ENCODE data around the gene B3GNT5.

B3GNT5 gene, protein sequence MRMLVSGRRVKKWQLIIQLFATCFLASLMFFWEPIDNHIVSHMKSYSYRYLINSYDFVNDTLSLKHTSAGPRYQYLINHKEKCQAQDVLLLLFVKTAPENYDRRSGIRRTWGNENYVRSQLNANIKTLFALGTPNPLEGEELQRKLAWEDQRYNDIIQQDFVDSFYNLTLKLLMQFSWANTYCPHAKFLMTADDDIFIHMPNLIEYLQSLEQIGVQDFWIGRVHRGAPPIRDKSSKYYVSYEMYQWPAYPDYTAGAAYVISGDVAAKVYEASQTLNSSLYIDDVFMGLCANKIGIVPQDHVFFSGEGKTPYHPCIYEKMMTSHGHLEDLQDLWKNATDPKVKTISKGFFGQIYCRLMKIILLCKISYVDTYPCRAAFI

DNA sequence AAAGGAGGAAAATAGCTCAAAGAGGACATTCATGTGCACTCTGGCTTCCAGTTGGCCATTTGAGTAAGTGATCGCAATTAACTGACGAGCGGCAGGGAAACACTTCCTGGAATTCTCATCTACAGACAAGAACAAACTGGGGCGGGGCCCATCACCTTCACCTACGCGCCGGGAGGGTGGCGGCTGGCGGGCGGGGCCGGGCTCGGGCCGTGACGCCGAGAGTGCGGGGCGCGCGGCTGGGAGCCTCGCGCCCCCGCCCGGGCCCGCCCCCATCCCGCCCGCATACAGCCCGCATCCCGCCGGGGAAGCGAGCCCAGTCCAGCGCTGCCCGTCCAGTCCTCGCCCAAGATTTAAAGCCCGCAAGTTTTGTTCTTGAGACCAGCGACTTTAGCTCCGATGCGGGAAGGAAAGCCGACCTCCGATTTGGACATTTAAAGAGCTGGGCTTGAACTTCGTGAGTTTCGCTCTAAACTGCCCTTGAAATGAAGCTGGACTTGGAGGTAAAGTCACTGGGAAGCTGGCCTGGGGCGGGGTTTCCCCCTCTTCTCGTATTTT is at the start of gene B3GNT5:
TSS of gene B3GNT5 (plus strand) at position 281 of the 555 bp plus-strand sequence. CDS start 16,546 bp downstream, outside the sequence.
- Histone ChIP-seq H3K36me3 (replicated peaks; ENCODE audit: low read depth, low read length) (no peaks in the 10 kb centered on the region), H3K4me3 (ENCODE audit: low read length) (no peak within 1 kb of the TSS), H4K20me1 (ENCODE audit: insufficient read depth, low read length) (no peaks in the 10 kb centered on the region), H3K4me1 (ENCODE audit: low read length) (no peaks in the 10 kb centered on the region), H2AFZ (ENCODE audit: low read depth, low read length) (no peak within 1 kb of the TSS), H3K27ac (ENCODE audit: low read length) (no peak within 1 kb of the TSS), H3K79me2 (ENCODE audit: low read length) (no peaks in the 10 kb centered on the region), H3K9me3 (ENCODE audit: insufficient read depth, low read length) (no peaks in the 10 kb centered on the region), H3K27me3 (ENCODE audit: low read depth, low read length) (no peaks in the 10 kb centered on the region), H3K4me2 (ENCODE audit: low read length) (no peak within 1 kb of the TSS), H3K9ac (ENCODE audit: low read length) (no peak within 1 kb of the TSS)
- TF ChIP-seq, protein P1, sequence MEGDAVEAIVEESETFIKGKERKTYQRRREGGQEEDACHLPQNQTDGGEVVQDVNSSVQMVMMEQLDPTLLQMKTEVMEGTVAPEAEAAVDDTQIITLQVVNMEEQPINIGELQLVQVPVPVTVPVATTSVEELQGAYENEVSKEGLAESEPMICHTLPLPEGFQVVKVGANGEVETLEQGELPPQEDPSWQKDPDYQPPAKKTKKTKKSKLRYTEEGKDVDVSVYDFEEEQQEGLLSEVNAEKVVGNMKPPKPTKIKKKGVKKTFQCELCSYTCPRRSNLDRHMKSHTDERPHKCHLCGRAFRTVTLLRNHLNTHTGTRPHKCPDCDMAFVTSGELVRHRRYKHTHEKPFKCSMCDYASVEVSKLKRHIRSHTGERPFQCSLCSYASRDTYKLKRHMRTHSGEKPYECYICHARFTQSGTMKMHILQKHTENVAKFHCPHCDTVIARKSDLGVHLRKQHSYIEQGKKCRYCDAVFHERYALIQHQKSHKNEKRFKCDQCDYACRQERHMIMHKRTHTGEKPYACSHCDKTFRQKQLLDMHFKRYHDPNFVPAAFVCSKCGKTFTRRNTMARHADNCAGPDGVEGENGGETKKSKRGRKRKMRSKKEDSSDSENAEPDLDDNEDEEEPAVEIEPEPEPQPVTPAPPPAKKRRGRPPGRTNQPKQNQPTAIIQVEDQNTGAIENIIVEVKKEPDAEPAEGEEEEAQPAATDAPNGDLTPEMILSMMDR (IDR thresholded peaks at IDR 0.05; ENCODE audit: low read depth, low read length) = no peak
- no peak for TF ChIP-seq EZH2phosphoT487 (IDR thresholded peaks at IDR 0.05; ENCODE audit: low read depth)

DNA sequence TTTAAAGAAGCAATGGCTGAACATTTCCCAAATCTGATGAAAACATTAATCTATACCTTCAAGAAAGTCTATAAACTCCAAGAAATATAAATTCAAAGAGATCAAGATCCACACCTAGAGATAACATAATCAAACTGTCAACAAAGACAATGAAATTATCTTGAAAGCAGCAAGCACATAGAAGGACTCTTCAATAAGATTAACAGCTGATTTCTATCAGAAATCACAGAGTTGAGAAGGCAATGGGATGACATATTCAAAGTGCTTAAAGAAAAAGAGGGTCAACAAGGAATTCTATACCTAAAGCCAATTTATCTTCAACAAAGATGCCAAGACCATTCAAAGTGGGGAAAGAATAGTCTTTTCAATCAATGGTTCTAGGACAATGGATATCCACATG is 49.4 kb upstream of the B3GNT5 start:
- TF ChIP-seq, protein P1 (IDR thresholded peaks at IDR 0.05; ENCODE audit: low read depth, low read length) = no peak
- no peak for TF ChIP-seq EZH2phosphoT487 (IDR thresholded peaks at IDR 0.05; ENCODE audit: low read depth)
- no peaks in the 10 kb centered on the region for H4K20me1 ChIP-seq (ENCODE audit: insufficient read depth, low read length)
- no peak overlapping the region for H3K4me2 ChIP-seq (ENCODE audit: low read length)
- H3K9ac ChIP-seq (ENCODE audit: low read length) = no peak overlapping the region
- no peaks in the 10 kb centered on the region for H3K4me1 ChIP-seq (ENCODE audit: low read length)
- no peak overlapping the region for H3K4me3 ChIP-seq (ENCODE audit: low read length)
- no peaks in the 10 kb centered on the region for H3K79me2 ChIP-seq (ENCODE audit: low read length)
- H3K36me3 ChIP-seq (replicated peaks; ENCODE audit: low read depth, low read length) = no peaks in the 10 kb centered on the region
- H2AFZ ChIP-seq (ENCODE audit: low read depth, low read length) = no peak overlapping the region
- peaks cover 18% of the 10 kb centered on the region for H3K27me3 ChIP-seq (ENCODE audit: low read depth, low read length)
- H3K9me3 ChIP-seq (ENCODE audit: insufficient read depth, low read length) = no peaks in the 10 kb centered on the region; the same call in 1 of the 2 replicates
- no peak overlapping the region for H3K27ac ChIP-seq (ENCODE audit: low read length)

DNA sequence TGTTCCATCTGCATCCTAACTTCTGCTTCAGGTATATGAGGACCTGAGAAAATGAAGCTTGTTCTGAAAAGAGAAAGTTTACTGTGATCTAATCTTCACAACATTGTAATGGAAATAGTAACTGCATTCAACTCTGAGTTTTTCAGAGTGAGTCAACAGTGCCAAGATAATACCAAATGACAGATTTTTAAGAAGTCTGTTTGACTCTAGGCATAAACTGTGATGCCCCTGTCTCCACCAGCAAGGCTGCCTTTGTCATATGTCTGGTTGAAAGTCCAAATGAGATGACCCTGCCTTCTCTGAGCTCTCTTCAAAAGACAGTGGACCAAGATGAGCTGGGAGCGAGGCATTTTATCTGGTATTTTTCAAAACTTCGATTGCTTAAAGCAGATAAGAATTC is 44.8 kb upstream of the B3GNT5 start:
- no peaks in the 10 kb centered on the region for H3K79me2 ChIP-seq (ENCODE audit: low read length)
- H3K4me2 ChIP-seq (ENCODE audit: low read length) = no peak overlapping the region
- H3K9ac ChIP-seq (ENCODE audit: low read length) = no peak overlapping the region
- H3K36me3 ChIP-seq (replicated peaks; ENCODE audit: low read depth, low read length) = no peaks in the 10 kb centered on the region
- H3K27ac ChIP-seq (ENCODE audit: low read length) = no peak overlapping the region
- no peak overlapping the region for H3K4me3 ChIP-seq (ENCODE audit: low read length)
- peaks cover 15% of the 10 kb centered on the region for H3K27me3 ChIP-seq (ENCODE audit: low read depth, low read length)
- no peak overlapping the region for H2AFZ ChIP-seq (ENCODE audit: low read depth, low read length)
- TF ChIP-seq, protein P1 (IDR thresholded peaks at IDR 0.05; ENCODE audit: low read depth, low read length) = no peak
- TF ChIP-seq EZH2phosphoT487 (IDR thresholded peaks at IDR 0.05; ENCODE audit: low read depth) = no peak
- no peaks in the 10 kb centered on the region for H4K20me1 ChIP-seq (ENCODE audit: insufficient read depth, low read length)
- no peaks in the 10 kb centered on the region; the same call in 1 of the 2 replicates for H3K9me3 ChIP-seq (ENCODE audit: insufficient read depth, low read length)
- H3K4me1 ChIP-seq (ENCODE audit: low read length) = peaks cover 9% of the 10 kb centered on the region

DNA sequence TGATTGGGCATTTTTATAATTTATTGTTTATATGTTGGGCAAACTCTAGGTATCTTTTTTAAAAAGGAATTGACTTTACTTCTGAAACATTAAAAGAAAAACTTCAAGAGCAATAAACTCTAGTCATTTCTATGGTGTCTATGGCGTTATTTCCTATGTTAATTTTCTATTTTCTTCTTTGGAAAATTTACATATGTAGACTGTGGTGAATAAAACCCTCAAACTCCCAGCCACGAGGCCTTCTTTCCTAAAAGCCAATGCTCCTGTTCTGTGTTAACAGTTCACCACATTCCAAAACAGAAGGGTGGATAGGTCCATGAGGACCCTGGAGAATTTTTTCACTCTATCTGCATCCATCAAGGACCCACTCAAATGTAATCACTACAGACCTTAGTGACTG is 44.3 kb upstream of the B3GNT5 start:
- TF ChIP-seq, protein P1 (IDR thresholded peaks at IDR 0.05; ENCODE audit: low read depth, low read length) = no peak
- TF ChIP-seq EZH2phosphoT487 (IDR thresholded peaks at IDR 0.05; ENCODE audit: low read depth) = no peak

More for the DNA sequence above, 44.3 kb upstream of the B3GNT5 start:
- Histone ChIP-seq H3K9ac (ENCODE audit: low read length) (no peak overlapping the region), H3K9me3 (ENCODE audit: insufficient read depth, low read length) (no peaks in the 10 kb centered on the region; the same call in 1 of the 2 replicates), H2AFZ (ENCODE audit: low read depth, low read length) (no peak overlapping the region), H3K4me2 (ENCODE audit: low read length) (no peak overlapping the region), H3K4me1 (ENCODE audit: low read length) (peaks cover 9% of the 10 kb centered on the region), H4K20me1 (ENCODE audit: insufficient read depth, low read length) (no peaks in the 10 kb centered on the region), H3K27me3 (ENCODE audit: low read depth, low read length) (peaks cover 17% of the 10 kb centered on the region), H3K36me3 (replicated peaks; ENCODE audit: low read depth, low read length) (no peaks in the 10 kb centered on the region), H3K4me3 (ENCODE audit: low read length) (no peak overlapping the region), H3K27ac (ENCODE audit: low read length) (no peak overlapping the region), H3K79me2 (ENCODE audit: low read length) (no peaks in the 10 kb centered on the region)

Measured in OCI-LY3 (cell line).